Measurements from ENCODE around the gene PDRG1.

PDRG1 gene

DNA sequence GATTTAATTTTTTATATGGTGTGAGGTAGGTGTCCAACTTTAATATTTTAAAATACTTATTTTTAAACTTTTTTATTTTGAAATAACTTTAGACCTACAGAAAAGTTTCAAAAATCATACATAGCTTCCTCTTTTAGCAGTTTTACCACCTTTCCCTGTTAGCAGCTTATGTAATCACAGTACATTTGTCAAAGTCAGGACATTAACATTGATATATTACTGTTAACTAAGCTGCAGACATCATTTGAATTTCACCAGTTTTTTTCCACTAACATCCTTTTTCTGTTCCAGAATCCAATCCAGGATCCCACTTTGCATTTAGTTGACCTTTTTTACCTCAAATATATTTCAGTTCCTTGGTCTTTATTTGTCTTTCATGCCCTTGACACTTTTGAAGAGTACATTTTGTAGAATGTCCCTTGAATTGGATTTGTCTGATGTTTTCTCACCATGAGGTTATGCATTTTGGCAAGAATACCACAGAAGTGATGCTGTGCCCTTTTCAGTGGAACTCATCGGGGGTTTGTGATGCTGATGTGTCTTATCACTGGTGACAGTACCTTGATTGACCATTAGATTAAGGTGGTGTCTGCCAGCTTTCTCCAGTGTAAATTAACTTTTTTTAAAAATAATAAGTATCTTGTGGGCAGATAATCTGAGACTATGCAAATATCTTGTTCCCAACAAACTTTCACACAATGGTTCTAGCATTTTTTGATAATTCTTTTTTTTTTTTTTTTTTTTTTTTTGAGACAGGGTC, 48.0 kb downstream of the PDRG1 start:
- DNase-seq: no peak

DNA sequence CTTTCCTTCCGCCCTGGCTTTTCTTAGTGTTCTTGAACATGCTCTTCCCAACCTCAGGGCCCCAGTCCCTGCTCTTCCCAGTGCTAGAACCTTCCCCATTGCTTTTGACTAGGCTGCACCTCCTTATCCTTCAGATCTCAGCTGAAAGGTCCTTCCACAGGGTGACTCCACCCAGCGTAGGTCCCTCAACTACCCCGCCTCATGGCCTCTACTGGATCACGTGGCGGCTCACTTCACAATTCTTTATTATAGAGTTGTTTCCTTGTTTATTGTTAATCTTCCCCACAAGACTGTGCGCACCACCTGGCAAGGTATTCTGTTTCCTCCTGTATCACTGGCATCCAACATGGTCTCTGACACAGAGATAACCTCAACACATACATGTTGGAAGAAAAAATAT, 50.2 kb downstream of the PDRG1 start:
- no peak for DNase-seq

DNA sequence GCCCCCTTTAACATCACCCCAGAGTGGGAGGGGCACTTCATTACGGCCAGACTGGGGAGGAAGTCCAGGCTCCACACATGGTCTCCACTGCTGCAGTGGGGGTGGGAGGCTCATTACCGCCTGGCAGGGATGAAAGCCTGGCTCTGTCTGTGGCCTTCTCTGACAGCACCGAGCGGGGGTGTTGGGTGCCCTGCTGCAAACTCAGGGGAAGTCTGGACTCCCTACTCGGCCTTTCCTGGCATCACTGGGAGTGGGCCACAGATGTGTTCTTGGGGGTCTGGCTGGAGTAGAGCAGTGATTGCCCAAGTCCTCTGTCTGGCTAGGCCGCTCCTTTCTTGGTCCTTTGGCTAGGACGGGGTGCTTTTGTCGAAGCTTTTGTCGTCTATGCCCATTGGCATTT, 54.3 kb downstream of the PDRG1 start:
- DNase-seq: no peak

DNA sequence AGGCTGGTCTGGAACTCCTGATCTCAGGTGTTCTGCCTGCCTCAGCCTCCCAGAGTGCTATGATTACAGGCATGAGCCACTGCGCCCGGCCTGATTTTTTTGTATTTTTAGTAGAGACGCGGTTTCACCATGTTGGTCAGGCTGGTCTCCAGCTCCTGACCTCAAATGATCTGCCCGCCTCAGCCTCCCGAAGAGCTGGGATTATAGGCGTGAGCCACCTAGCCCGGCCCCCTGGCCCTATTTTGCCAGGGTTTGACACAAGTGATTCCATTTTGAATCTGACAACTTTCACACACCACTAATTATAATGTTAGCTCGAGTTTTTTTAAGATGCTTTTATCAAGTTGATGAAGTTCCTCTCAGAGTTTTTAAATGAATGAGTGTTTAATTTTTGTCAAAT, 55.8 kb downstream of the PDRG1 start:
- DNase-seq: no peak

DNA sequence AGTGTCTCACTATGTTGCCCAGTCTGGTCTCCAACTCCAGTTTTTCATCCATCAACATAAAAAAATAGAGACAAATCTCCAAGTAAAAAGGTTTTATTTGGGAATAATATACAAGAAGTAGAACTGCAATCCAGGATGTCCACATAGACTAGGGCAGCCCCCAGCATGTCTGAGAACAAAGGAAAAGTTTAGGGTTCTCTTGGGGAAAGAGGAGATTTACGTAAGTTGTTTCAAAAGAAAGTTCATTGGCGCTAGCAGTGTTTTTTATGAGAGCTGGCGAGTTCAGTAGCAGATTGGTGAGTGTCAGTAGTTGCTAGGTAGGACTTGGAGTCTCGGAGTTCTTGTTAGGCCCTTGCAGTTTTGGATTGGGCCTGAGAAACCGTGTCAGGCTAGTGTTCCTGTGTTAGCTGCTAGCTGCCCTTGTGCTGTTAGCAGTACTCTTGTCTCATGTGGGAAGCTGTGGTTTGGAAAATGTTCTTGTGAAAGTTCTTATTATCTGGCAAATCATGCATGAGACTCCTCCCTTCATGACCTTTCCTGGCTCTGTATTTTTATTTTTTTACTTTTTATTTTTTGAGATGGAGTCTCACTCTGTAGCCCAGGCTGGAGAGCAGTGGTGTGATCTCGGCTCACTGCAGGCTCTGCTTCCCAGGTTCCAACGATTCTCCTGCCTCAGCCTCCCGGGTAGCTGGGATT, 56.7 kb downstream of the PDRG1 start:
- no peak for DNase-seq

Data from NCI-H1092 (cell line).